HG03469 (cell line): ENCODE measurements around the gene RBFA.
A peak's percentile ranks its signal among the peaks of the same experiment; 100 is the strongest.
"Not testable (repeated sequence)": the region's sequence is repeated elsewhere in the genome, so short reads cannot be mapped to it uniquely, and the experiment has no call there.

ENCODE experiments used
- ATAC-seq: cut with Tn5 transposase; IDR thresholded peaks from one replicate; pipeline ENCODE4 v1.9.1; 2021; ENCODE audit warnings: mild to moderate bottlenecking, moderate library complexity, moderate number of reproducible peaks; ENCODE audit not compliant: unreplicated experiment

RBFA gene

DNA sequence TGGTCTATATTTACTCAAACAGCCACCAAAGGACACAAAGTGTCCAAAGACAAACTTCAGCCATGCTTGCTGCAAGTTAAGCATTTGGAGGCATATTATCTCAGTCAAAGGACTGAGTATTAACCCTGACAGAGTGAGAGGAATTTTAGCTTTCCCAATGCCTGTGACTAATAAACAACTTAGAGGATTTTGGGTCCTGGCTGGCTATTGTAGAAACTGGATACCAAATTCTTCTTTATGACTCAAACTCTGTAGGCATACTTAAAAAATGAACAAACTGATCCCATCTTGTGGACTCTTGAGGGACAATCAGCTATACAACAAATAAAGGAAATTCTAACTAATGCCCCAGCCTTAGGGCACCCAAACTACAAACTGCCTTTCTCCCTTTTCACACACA lies 6.5 kb upstream of the RBFA start:
- ATAC-seq, result not testable (repeated sequence)

DNA sequence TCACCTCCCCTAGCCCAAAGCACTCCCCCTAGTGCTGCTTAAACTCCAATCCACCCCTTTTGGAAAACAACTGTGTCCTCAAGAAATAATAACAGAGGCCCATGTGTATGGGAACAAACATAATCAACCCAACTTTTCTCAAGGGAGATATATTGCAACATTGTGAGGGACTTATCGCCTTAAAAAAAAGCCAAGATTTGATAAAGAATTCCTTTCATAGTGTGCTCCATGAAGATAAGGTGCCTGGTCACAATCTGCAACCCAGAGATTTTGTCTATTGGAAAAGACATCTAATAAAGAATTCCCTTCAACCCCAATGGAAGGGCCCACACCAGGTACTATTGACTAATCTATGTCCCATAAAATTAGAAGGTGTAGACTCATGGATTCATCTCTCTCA lies 4.5 kb upstream of the RBFA start:
- no peak for ATAC-seq

DNA sequence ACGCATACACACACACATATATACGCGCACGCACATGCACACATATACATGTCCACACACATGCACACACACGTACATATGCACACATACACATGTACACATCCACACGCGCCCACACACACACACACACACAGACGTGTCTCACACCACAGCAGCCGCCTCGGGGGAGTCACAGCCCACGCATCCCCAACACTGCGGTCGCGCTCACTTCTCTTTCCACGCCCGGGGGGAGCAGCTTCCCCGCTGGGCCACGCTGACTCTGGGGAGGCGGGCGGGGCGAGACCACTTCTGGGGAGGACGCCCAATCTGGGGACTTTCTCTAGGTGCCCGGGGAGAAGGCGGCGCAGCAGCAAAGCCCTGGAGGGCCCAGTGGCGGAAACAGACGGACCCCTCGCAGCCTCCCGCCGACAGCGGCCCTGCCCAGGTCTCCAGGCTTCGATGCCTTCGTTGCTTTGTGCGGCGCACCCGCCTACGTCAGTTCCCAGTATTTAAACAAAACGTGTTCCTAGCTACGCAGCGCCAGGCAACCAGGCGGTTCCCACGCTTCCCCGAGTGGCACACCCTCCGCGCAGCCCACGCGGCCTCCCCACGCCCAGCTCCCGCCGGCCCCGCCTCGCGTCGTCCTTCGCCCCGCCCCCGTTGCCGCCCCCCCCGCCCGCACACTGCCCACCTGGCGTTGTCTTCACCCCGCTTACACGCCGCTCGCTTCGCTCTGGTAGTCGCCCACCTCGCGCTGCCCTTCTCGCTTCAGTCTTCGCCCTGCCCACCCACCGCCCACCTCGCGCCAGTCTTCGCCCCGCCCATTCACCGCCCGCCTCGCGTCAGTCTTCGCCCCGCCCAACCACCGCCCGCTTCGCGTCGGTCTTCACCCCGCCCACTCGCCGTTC lies 810 bp upstream of the RBFA start:
- peak; percentile 24 for ATAC-seq

DNA sequence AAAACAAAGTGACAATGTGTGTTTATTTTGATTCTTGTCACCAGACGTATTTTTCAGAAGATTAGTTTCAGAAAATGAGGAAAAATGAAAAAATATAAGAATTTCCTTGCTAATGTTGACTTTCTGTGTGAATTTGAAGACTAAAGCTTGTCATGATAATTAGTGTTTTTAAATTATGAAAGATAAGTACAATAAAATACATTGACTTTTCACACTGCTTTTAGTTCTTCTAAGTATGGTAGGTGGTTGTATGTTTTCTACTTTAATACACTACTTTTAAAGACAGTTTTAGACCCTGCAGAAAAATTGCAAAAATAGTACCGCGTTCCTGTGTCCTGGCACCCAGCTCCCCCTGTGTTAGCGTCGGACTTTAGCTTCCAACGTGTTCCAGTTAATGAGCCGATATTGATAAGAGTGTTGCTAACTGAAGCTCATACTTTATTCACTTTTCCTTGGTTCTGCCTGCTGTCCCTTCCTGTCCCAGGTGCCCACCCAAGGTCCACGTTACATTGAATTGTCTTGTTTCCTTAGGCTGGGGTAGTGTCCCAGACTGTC lies 695 bp downstream of the RBFA start:
- ATAC-seq, result no peak

- no peak for ATAC-seq
These were observed 1.8 kb downstream of the RBFA start for GRCh38 chr18:80035997-80036396.

DNA sequence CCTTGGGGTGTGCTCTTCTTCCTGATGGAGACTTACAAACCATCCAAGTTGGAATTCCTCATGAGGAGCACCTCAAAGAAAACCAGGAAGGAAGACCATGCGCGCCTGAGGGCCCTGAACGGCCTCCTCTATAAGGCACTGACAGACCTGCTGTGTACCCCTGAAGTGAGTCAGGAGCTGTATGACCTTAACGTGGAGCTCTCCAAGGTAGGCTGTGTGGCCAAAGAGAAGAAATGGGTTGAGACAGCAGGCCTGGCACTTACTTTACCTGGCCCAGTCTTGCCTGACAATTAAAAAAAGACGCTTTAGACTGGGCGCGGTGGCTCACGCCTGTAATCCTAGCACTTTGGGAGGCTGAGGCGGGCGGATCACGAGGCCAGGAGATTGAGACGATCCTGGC lies 3.1 kb downstream of the RBFA start:
- no peak for ATAC-seq

DNA sequence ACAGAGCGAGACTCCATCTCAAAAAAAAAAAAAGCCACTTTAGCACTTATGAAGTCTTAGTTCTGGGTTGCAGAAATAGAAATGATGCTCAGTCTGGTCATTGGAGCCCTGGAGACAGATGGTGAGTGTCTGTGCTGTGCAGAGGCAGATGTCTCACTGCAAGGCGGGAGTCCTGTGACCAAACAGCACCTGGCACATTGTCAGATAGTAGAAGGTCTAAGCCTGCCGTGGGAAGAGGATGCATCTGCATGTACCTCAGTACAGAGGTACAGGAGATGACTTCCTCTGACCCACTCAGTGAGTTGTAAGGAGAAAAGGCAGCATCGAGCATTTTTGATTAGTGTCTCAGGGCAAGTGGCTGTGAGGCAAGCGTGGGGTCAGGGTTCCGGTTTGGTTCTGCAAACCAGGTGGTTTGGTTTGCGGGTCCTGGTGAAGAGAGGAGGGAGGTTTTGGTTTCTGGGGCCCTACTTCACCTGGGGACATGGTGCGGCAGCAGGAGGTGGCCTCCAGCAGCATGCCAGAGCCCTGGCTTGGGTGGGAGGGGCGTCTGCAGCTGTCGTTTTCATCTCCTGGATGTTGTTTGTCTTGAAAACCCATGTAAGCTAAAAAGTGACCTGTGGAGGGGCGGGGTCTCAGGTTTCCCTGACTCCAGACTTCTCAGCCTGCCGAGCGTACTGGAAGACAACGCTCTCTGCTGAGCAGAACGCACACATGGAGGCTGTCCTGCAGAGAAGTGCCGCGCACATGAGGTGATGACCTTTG lies 3.8 kb downstream of the RBFA start:
- ATAC-seq, result no peak

DNA sequence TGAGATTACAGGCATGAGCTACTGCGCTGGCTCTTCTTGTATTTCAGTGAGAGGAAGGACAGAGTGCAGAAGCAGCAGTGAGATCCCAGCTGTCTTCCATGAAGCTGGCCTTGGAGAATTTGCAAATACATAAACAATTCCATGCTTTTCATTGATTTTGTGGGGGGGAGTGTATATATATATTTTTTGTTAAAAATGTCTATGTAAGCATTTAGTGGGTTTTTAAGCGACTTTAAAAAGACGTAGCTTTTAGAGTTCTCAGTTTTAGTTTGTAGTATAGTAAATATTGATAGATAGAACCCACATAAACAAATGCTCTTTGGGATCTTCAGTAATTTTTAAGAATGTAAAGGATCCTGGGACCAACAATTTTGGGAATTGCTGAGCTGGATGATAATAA lies 6.3 kb downstream of the RBFA start:
- ATAC-seq, result no peak

DNA sequence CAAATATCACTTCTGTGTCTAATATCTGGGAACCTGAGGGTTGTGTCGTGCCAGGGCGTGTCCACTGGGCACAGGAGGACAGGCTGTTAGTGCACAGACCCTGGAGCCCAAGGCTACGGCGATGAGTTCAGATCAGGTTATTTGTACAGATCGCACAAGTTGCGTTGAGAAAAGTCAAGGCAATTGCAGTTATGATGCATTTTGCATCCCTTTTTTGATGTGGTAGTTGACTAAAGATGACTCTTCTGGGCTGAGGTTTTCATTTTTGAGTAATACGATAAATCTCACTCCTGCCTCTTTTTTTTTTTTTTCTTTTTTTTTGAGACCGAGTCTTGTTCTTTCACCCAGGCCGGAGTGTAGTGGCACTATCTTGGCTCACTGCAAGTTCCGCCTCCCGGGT lies 7.2 kb downstream of the RBFA start:
- no peak for ATAC-seq

DNA sequence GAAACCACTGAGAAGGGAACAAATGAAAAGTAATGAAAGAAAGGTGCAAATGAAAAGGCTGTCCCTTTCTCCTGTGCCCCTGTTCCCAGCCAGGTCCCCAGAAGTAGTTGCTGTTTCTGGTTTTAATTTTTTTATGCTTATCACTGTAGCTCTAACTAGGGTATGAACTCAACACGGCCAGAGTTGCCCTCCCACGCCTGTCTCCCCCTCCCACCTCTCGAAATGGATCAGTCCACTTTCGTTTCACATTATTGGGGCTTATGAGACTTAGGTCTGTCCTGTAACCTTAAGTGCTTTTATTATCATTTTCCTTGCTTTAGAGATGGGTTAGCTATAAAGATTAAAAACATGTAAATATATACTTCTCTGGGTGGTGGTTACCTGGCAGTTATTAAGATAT lies 8.6 kb downstream of the RBFA start:
- no peak for ATAC-seq

DNA sequence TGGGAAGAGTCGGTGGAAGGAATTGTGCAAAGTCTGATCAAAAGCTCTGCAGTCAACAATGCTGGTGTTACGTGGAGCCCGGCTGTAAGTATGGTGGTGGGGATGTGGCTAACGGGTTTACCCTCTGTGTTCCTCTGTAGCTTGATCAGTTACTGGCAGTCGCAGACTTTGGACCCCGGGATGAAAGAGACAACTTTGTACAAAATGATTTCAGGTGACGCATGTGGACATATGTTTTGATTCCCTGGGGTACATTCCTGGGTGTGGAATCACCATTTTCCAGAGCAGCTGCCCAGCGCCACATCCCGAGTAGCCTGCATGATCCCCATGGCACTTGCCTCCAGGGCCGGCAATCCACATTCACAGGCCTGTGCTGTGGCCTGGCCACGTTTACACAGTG lies 9.8 kb downstream of the RBFA start:
- no peak for ATAC-seq

- no peak for ATAC-seq
These were observed 11.8 kb downstream of the RBFA start for GRCh38 chr18:80046011-80046410.

- ATAC-seq, result no peak
These were observed 12.2 kb downstream of the RBFA start for GRCh38 chr18:80046431-80046830.

- ATAC-seq, result no peak
These were observed 12.8 kb downstream of the RBFA start for GRCh38 chr18:80046961-80047541.

DNA sequence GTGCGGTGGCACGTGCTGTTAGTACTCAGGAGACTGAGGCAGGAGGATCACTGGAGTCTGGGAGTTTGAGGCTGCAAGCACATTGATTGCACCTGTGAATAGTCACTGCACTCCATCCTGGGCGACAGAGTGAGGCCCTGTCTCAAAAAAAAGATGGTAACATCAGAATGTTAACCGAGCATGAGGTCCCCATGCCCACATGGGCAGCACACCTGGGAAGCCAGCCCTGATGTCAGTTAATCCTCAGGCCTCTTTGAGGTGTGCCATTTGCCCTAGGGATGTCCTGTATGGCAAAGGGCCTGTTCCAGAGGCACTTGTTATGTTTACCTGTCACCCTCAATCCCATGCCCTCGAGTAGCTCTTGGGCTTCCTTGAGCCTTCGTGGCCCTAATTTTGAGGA lies 16.6 kb downstream of the RBFA start:
- no peak for ATAC-seq

DNA sequence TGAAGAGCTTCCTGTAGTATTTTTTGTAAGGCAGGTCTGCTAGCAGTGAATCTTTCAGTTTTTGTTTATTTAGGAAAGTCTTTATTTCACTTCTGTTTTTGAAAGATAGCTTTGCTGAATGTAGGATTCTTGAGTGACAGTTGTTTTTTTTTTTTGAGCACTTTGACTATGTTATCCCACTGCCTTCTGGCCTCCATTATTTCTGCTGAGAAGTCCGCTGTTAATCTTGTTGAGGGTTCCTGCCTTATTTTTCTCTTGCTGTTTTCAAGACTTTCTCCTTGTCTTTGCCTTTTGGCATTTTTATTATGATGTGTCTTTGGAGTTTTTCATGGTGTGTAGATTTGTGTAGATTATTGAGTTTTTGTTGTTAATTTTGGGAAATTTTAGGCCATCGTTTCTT lies 21.9 kb downstream of the RBFA start:
- no peak for ATAC-seq

GRCh38 chr18:80059945-80060344 lies 25.7 kb downstream of the RBFA start:
- no peak for ATAC-seq

DNA sequence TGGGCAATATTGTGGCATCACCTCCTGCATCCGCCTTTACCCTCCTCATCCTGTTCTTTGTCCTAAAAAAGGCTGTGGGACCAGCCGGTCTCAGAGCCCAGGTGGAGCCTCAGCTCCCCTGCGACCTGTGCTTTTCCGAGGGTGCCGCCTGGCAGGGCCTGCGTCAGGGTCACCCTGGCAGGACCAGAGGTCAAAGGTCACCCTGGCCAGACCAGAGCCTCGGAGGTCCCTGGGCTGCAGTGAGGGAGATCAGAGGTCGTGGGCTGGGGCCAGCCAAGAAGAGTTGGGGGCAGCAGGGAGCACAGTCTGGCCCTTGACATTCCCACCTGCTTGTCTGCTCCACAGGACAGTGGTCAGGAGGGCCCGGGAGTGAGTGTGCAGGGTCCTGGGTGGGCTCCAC lies 31.5 kb downstream of the RBFA start:
- no peak for ATAC-seq

DNA sequence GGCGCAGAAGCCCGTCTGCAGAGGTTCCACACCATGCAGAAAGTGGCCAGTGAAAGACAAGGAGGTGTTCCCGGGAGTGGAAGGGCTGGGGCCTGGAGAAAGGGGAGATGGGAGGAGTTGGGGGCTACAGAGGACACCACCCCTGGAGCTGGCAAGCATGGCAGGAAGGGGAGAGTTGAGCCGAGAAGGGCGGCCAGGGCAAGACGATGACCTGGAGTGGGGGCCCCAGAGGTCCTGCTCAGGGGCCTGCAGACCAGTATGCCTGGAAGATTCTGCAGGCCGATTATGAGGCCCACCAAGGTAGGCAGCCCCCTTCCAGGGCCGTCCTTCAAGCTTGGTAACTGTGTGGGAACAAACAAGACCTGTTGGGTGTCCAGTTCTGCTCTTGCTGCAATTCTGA lies 33.1 kb downstream of the RBFA start:
- ATAC-seq, result no peak

- no peak for ATAC-seq
These were observed 33.7 kb downstream of the RBFA start for GRCh38 chr18:80067897-80068296.

- ATAC-seq, result no peak
These were observed 34.5 kb downstream of the RBFA start for GRCh38 chr18:80068571-80069272.
